Fibroblast of skin of scalp (primary cell): ENCODE results near the gene ANKRD18A. TPM values are rescaled to one million over a fixed set of nuclear protein-coding genes. Genes with fewer than 3 reads are reported as not detected.

Experiments used
- DNase-seq: peaks from one replicate; pipeline ENCODE4 v3.0.0-alpha.2; 2013
- polyA plus RNA-seq, 2 experiments: library from polyadenylated mRNA; unstranded; fragments of 120-200 nt; gene quantifications; one replicate each; pipeline ENCODE4 v1.2.1, GENCODE V29; 2013; ENCODE audit not compliant: insufficient read length in 2 of 2

ANKRD18A gene
- not detected for polyA plus RNA-seq (2013, experiment 1 of 2; ENCODE audit: insufficient read length)
- polyA plus RNA-seq (2013, experiment 2 of 2; ENCODE audit: insufficient read length), result 0.06 TPM

DNA sequence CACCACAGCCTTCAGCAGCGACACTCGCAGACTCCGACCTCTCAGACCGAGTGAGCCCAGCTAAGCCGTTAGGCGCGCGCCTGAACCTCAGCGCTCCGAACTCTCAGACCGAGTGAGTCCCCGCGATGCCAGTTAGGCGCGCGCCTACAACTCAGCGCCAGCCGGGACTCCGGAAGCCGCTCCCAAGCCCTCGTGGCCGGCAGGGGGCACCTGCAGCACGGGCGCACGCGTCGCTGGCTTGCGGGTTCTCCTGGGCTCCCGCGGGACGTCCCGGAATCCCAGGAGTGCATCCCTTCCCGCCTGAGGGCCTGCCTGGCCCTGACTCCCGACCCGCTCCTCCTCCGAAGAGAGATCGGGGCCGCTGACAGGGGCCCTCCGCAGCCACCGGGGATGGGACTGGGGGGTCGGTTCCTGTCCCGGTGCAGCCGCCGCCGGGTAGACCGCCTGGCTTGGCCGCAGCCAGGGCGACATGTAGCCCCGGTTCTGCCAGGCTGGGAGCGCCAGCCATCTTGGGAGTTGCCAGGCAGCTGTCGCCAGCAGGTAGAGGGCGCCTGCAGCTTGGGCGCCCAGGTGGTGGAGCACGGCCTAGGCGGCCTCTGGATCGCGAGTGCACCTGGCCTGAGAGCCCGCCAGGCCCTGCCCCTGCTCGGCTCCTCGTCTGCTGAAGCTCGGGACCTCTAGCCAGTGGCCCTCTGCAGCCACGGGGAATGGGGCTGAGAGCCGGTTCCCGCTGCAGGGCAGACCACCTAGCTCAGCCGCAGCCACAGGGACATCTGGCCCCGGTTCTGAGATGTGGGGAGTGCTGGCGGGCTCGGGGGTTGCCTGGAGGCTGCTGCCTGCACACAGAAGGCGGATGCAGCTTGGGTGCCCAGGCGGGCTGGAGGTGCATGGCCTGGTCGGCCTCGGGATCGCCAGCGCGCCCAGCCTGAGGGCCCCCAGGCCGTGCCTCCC lies at the start of gene ANKRD18A:
ANKRD18A (minus strand) TSS at position 114 of the 951 bp plus-strand sequence. CDS start 311 bp downstream, outside the sequence.
- peak; percentile 63 for DNase-seq

- DNase-seq, result no peak
These were observed 48.5 kb upstream of the ANKRD18A start for GRCh38 chr9:38668791-38669466.

DNA sequence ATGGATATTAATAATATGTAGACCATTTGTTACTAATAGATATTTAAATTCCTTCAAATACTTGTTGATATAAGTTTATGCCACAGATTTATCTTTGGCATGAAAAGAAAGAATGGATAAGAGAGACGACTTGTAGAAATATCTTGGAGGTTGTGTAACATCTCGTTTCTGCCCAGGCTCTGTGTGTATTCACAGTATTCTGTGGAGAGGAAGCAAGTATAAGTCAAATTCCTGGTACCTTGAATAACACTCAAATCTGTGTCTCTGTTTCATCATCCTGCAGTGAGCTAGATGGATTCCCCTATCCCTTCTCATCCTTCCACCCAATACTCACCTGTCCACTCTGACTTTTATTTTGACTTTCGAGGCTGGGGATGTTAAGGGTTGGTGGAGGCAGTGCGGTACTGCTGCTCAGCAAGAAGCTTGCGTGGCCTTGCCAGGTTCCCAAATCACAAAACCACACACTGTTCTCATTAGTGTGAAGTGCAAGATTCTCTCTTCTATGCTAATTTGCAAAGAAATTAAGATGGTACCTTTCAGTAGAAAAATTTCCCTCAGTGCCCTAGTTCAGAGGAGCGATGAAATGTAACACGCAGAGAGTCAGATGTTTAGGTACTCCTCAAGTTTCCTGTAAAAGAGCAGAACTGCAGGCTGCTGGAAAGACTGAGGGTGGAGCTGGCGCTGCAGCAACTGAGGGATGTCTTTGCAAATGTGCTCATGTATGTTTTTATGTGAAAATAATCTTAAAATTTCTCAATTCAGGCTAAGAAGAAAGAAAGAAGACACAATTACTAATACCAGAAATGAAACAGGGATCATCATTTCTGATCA lies 42.6 kb upstream of the ANKRD18A start:
- no peak for DNase-seq

- no peak for DNase-seq
These were observed 39.1 kb upstream of the ANKRD18A start for GRCh38 chr9:38659538-38659937.

- DNase-seq, result no peak
These were observed 36.5 kb upstream of the ANKRD18A start for GRCh38 chr9:38656896-38657295.

DNA sequence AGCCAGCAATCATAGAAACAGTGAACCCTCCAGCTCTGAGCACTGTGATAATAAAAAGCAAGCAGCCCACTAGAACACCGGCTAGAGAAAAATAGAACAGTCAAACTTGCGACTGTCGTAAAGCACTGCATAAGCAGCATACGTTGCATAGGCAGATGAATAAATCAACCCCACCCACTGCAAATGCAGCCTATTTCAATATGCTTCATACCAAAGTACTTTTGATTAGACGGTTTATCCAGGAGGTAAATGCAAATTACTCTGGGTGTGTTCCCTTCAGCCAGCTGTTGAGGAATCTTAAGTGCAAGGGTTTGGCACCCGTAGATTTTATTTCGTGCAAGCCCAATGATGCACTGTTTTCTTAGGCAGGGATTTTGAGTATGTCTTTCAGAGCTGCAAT lies 32.1 kb upstream of the ANKRD18A start:
- DNase-seq, result no peak

GRCh38 chr9:38652044-38652443 lies 31.6 kb upstream of the ANKRD18A start:
- no peak for DNase-seq

DNA sequence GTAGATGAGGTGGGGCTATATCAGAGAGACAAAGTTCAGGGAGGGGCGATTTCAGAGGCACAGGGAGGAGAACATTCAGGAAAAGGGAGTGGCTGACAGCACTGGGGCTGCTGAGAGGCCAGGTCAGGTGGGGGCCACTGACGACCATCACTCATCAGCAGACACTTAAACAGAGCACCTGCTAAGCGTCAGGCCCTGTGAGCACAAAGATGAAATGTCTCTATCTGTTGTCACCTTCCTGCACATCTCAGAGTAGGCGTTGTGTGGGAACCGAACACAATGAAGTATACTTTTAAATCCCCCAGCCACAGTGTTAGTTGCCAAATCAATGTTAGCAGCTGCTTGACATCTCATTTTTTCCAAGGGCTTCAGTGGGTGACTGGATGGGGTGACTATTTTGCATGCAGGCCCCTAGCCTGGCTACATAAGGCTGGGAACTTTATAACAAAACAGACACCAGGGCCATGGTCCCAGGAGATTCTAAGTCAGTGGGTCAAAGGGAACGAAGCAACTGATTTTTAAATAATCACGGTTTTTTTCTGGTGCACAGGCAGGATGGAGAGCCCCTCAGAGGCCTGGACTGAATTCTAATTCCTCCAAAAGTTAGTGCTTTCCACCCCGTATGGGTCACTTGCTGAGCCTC lies 31.1 kb upstream of the ANKRD18A start:
- DNase-seq, result no peak

DNA sequence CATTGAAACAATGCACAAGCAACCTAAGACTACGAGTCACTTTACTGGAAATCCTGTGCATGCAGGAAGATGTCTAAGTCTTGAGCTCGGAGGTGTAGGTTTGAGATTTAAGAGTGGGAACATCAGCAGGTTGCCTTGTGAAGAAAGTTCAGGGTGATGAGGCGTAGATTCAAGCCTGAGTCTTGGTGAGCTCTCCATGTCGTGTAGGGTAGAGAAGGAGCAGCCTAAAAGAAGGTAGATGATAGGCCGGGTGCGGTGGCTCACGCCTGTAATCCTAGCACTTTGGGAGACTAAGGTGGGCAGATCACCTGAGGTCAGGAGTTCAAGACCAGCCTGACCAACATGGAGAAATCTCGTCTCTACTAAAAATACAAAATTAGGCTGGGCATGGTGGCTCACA lies 30.2 kb upstream of the ANKRD18A start:
- DNase-seq, result no peak

DNA sequence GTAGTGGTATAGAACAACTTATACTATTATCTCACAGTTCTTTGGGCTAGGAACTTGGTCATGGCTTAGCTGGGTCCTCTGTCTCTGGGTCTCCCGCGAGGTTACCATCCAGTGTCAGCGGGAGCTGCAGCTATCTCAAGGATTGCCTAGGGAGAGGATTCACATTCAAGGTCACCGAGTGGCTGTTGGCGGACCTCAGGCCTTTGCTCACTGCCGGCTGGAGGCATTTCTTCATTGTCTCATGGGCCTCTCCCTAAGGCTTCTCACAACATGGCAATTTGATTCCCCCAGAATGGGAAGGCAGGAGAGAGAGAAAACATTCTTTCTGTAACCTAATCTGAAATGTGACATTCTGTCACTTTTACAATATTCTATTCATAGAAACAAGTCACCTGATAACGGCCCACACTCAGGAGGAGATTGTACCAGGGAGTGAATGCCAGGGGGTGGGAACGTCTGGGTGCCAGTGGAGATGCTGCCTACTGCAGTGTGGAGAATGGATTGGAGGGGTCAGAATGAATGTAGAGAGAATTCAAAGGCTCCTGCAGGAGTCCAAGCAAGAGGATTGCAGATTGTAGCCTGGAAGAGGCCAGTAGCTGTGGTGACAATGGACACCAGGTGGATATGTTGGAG lies 29.5 kb upstream of the ANKRD18A start:
- no peak for DNase-seq

DNA sequence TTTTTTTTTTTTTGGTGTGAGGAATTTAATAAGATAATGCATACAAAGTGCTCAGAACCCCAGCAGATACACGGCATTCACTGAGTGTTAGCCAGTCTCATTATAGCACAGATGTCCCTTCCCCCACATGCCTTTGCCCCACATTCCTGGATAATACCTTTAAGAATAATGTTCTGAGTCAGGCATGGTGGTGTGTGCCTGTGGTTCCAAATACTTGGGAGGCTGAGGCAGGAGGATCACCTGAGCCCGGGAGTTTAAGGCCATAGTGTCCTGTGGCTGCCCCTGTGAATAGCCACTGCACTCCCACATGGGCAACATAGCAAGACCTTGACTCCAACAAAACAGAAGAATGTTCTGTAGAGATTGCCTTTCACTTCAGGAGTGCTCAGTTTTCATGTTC lies 24.2 kb upstream of the ANKRD18A start:
- DNase-seq, result no peak

DNA sequence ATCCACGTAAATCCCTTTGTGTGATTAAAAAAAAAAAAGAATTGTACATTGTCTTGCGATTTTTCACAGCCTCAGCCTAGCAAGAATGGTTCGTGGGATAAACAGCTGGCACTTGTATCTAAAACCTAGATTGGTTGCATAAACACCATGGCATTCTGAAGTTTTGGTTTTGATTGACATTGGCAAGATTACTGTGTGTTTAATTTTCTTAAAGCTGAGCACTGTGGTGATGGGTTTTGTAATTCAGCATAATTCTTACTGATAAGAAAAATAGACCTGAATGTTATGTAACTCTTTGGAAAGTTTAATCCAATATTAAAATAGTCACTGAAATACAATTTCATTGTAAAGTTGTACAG lies 23.4 kb upstream of the ANKRD18A start:
- no peak for DNase-seq

DNA sequence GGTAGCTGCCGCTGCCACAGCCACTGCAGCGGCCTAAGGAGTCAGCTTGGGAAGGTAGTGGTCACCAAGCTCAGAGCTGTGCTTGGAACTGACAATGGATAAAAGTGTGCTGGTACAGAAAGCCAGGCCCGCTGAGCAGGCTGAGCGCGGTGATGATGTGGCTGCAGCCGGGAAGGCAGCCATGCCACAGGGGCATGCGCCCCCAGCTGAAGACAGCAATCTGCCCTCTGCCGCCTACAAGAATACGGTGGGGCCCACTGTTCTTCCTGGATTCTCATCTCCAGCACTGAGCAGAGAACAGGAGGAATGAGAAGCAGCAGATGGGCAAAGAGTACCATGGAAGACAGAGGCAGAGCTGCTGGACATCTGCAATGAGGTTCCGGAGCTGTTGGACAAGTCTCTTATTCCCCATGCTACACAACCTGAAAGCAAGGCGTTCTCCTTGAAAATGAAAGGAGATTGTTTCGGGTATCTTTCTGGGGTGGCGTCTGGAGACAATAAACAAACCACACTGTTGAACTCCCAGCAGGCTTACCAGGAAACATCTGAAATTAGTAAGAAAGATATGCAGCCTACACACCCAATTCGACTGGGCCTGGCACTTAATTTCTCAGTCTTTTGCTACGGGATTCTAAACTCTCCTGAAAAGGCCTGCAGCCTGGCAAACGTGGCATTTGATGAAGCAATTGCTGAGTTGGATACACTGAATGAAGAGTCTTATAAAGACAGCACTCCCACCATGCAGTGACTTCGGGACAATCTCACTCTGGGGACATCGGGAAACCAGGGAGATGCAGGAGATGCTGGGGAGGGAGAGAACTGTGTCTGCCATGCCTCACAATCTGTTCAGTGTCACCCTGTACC lies 22.8 kb upstream of the ANKRD18A start:
- DNase-seq, result peak; percentile 4

DNA sequence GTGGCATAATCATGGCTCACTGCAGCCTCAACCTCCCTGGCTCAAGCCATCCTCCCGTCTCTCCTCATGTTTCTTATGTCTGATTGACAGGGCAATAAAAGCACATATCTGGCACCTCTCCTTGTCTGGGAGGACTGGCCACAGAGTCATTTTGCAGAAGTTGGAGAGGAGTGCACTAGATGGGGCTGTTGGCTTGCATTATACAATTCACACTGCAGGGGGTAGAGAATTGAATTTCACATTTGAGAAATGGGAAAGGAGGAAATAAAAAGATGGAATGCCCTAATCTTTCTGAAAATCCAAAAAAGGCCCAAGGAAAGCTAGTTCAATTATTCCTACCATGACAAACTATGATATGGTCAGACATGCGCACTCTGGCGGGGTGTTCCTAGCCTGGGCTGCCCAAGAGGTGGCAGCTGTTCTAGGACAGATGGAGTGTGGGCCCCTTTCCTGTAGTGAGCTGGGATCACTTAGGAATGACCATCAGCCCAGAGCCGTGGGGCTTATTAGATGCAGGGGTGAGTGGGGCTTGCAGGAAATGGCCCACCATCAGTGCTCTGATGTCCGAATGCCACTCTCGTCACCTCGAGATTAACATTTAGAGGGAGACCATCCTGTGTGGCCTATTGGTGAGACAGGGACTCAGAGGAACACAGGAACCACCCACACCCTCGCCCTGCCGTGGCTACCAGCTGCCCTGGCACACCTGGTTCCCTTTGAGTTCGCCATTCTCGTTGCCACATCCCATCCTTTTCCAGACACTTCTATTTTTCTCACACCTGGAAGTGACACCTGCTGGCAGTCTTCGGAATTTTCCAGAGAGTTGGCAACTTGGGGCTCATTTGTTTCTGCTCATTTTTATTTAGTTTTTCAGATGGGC lies 21.8 kb upstream of the ANKRD18A start:
- DNase-seq, result peak; percentile 66

DNA sequence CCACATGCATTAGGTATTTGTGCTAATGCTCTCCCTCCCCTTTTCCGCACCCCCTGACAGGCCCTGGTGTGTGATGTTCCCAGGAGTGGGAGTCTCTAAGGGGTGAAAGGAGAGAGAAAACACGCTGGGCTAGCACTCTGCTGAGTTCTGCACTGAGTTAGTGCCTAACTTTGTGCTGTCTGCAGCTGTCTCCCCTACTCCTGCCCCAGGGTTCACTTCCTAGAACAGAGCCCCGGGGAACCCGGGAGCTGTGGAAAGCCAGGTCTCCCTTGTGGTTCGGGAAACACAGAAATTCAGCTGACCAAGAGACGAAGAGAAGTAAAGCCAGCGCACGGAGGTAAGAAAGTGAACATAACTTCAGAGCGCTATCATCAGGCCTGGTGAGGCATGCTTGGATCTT lies 20.7 kb upstream of the ANKRD18A start:
- DNase-seq, result no peak

GRCh38 chr9:38639577-38639940 lies 19.2 kb upstream of the ANKRD18A start:
- no peak for DNase-seq

DNA sequence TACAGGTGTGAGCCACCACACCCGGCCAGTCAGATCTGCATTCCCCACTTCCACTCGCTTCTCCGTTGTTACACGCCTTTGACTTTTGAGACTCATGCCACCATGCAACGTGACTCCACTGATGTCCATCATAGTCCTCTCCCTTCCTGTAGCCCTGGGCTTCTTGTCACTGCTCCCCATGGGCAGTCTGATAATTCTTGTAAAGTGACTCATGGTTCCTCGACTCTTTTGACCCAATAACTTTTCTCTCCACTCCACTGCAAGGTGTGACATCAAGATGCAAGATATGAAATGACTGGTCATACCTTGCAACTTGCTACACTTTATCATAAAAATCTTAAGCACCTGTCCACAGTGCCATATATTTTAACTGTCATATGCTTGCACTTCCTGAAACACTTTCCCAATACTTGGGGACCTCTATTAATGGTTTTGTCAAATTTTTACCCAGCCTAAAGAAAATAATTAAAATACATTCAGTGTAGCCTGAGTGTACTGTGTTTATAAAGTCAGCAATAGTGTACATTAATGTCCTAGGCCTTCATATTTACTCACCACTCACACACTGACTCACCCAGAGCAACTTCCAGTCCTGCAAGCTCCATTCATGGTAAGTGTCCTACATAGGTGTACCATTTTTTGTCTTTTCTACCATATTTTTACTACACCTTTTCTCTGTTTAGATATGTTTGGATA lies 18.6 kb upstream of the ANKRD18A start:
- DNase-seq, result no peak

DNA sequence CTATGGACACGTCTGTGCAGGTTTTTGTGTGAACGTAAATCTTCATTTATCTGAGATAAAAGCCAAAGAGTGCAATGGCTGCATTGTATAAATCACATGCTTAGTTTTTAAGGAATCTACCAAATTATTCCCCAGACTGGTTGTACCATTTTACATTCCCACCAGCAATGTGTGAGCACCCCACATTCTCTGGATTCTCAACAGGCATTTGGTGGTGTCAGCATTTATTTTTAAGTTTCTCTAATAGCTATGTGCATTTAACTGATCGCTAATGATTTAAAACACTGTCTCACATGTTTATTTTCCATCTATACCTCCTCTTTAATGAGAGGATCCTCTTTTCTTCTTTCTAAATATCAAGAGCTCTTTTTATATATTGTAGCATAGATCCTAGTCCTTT lies 13.9 kb upstream of the ANKRD18A start:
- DNase-seq, result no peak

GRCh38 chr9:38629511-38629910 lies 9.1 kb upstream of the ANKRD18A start:
- no peak for DNase-seq
